Hematopoietic multipotent progenitor cell treated with erythropoietin and hydrocortisone succinate and interleukin-3 and kit ligand, for 4 days (in vitro differentiated cells): ENCODE measurements around the gene RNF208.

Experiments
- DNase-seq: peaks from one replicate; pipeline ENCODE4 v3.0.0-alpha.2; 2015

Gene RNF208

DNA sequence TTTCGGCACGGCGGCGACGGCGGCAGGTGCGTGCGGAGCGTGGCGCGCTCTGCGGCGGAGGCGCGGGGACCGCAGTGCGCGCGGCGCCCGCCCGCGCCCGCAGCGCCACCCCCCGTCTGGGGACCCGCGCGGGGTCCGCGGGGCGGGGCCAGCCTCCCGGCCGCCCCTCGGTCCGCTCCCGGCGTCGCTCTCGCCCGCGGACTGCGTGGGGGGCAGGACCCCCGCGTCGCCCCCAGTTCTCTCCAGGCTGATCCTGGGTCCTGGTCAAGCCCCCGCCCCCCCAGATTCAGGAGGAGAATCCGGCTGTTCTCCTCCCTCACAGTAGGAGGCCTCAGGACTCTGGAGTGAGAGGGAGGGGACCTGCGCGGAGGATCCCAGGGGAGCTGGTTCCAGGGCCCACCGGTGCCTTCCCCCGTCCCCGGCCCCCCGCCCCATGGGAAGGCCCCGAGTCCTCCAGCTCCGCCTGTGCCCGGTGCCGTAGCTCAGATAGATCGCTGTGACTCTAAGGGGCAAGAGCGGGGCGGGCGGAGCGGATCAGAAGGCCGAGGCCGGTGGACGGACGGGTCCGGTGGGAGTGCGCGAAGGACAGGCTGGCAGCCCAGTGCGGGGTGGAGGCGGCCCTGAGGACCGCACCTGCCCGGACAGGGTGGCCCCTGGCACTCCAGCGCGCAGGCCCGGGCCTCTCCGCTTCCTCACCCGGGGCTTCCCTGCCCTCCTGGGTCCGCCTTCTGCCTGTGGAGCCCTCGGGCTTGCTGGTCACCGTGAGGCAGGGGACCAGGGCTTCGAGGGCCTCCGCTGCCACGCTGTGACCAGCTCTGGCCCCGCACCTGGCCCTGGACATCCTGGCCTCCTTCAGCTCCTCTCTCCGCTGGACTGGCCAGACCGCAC is at the start of gene RNF208:
RNF208 (minus strand) TSS at position 51 of the 888 bp plus-strand sequence. CDS start 1,028 bp downstream, outside the sequence.
- DNase-seq = peak; percentile 48

GRCh38 chr9:137271696-137272076 is 49.6 kb upstream of the RNF208 start:
- no peak for DNase-seq

DNA sequence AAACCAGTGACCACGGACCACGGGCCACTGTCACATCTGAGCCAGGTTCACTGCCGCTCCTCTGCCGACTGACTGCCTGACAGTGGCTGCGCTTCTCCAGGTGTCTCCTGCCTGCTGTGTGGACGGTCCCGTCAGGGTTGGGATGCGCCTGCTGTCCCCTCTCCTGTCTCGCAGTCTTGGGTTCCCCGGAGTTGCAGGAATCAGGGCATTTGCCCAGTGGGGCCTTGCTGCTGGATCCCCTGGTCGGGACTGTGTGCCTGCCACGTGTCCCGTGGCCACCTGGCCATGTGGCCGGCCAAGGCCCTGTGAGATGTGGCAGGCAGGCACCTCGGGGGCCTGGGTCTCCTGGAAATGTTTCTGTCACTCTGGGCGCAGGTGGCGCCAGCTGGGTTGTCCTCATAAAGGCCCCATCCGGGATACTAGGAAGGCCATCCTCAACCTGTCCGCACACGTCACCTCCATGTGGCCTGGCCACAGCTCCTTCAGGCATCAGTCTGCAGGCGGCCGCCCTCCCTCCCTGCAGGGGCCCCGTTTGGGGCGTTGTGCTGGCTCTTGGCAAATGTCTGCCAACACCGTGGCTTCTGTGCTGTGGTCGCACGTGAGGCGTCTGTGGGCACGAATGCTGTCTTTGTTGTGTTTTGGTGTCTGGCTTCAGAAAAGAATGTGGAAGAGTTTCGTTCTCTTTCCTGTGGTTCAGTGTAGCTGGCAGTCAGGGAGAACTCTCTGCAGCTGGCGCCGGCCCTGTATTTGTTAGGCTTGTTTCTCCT is 49.1 kb upstream of the RNF208 start:
- peak; percentile 69 for DNase-seq

GRCh38 chr9:137269231-137269772 is 47.3 kb upstream of the RNF208 start:
- no peak for DNase-seq

DNA sequence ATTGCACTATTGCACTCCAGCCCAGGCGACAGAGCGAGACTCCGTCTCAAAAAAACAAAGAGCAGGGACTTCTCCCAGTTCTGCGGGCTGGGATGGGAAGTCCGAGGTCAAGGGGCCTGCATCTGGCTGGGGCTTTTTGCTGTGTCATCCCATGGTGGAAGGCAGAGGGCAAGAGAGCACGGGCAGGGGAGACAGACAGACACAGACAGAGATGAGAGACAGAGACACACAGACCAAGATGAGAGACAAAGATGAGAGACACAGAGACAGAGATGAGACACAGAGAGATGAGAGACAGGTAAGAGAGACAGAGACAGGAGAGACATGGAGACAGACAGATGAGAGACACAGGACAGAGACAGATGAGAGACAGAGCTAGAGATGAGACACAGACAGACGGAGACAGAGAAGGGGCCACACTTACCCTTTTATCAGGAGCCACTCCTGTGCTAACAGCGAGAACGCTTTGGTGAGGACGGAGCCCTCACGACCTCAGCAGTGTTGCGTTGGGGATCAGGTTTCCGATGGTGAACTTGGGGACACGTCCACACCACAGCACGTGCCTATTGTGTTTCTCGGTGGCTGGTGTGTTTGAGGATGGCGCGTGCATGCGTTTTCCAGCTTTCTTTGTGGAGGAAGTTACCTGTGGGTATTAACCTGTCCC is 46.6 kb upstream of the RNF208 start:
- no peak for DNase-seq

DNA sequence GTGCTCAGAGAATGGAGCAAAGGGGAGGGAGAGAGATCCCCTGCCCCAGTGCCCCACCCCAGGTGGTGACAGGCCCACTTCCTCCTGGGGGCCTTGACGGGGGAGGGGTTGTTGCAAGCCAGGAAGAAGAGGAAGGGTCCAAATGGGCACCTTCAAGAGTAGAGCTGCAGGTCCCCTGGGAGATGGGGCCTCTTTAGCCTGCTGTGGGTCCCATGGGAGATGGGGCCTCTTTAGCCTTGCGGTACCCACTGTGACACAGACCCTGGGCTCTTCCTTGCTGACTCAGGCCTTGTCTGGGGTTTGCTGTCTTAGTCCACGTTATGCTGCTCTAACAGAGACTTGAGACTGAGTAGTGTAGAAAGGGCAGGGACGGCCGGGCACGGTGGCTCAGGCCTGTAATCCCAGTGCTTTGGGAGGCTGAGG is 45.9 kb upstream of the RNF208 start:
- DNase-seq = no peak

DNA sequence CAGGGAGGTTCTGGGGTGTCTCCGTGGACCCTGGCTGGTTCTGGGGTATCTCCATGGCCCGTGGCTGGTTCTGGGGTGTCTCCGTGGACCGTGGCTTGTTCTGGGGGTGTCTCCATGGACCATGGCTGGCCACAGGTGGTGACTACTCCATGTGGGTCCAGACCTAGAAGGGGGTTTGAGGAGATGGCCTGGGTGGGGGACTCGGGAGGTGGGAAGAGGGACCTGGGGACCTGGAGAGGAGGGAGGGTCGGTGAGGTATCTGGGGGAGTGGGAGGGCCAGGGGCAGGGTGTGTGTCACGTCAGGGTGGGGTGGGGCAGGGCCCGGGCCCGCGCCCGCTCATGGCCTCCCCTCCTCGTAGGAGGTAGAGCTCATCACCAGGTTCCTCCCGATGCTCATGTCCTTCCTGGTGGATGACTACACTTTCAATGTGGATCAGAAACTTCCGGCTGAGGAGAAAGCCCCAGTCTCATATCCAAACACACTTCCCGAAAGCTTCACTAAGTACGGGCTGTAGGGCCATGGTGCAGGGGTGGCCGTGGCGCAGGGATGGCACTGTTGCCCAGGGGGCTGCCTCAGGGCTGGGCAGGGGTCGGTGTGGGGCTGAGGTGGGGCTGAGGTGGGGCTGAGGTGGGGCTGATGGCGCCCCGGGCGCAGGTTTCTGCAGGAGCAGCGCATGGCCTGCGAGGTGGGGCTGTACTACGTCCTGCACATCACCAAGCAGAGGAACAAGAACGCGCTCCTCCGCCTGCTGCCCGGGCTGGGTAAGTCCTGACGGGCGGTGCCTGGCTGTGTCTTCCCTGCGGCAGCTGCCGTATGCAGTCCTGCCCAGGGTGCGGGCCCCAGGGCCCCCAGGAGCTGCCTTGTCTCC is 44.8 kb upstream of the RNF208 start:
- DNase-seq = no peak

DNA sequence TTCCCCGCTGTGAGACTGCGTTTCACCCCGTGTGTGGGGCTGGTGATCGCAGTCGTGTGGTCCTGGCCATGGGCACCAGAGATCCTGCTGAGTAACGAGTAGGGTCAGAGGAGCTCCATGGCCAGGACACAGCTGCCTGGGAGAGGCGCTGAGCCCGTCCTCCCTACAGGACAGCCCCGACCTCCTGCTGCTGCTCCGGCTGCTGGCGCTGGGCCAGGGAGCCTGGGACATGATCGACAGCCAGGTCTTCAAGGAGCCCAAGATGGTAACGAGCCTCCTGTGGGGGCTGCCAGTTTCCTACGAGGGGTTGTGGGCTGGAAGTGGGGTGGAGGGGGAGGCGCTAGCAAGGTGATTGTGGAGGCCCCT is 44.1 kb upstream of the RNF208 start:
- DNase-seq = no peak

DNA sequence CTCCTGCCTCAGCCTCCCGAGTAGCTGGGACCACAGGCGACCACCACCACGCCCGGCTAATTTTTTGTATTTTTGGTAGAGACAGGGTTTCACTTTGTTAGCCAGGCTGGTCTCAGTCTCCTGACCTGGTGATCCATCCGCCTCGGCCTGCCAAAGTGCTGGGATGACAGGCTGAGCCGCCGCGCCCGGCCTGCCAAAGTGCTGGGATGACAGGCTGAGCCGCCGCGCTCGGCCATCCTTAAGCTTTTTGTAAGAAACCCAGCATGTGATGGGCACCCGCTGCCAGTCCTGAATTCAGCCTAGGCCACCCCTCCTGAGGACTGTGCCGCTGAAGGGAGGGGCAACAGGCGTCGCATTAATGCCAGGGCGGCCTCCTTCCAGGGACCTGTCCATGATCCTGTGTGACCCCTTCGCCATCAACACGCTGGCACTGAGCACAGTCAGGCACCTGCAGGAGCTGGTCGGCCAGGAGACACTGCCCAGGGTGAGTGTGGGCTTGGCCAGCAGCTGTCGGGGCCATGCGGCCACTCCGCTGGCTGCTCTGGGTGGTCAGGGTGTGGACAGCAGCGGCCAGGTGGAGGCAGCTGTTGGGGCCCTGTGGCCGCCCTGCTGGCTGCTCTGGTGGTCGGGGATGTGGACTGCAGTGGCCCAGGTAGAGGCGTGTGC is 43.6 kb upstream of the RNF208 start:
- no peak for DNase-seq

- no peak for DNase-seq
Measured at GRCh38 chr9:137264067-137264466, 42.0 kb upstream of the RNF208 start.

- DNase-seq = no peak
Measured at GRCh38 chr9:137263506-137263905, 41.5 kb upstream of the RNF208 start.

DNA sequence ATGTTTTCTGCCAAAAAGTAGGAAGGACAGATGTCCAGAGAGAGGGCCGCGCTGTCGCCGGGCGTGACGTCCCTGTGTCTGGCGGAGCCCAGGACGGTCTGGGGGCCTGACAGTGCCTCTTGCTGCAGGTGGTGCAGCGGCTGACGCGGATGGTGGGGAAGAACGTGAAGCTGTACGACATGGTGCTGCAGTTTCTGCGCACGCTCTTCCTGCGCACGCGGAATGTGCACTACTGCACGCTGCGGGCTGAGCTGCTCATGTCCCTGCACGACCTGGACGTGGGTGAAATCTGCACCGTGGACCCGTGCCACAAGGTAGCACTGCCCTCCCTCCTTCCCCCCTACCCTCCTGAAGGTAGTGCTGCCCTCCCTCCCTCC is 40.9 kb upstream of the RNF208 start:
- DNase-seq = no peak

- DNase-seq = peak; percentile 56
Measured at GRCh38 chr9:137262173-137262908, 40.3 kb upstream of the RNF208 start.

DNA sequence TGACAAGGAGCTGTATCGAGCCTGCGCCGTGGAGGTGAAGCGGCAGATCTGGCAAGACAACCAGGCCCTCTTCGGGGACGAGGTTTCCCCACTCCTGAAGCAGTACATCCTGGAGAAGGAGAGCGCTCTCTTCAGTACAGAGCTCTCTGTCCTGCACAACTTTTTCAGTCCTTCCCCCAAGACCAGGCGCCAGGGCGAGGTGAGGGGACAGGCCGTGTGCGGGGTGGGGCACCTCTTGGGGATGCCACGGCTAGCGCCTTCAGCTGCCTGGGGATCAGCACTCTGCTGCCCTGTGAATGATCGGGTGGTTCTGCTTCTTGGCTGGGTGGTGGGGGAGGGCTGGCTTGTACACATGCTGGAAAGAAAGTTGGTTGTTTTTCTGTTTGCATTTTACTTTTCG is 34.8 kb upstream of the RNF208 start:
- peak; percentile 70 for DNase-seq

DNA sequence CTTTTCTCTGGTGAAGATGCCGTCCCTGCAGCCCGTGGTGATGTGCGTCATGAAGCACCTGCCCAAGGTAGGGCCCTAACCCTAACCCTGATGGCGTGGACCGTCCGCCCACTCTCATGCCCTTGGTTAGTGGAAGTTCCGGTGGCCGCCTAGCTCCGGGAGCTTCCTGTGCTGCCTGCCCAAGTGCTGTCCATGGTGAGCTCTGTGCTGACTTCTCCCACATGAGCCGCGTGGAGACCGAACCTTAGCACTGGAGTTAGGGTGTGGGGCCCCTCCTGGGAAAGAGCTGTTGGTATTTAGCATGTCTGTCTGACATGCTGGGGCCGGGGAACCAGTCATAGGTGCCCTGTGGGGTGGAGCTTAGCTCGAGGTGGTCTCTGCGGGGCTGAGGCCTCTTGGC is 34.3 kb upstream of the RNF208 start:
- DNase-seq = no peak

- no peak for DNase-seq
Measured at GRCh38 chr9:137255448-137256114, 33.5 kb upstream of the RNF208 start.

- DNase-seq = peak; percentile 95
Measured at GRCh38 chr9:137254624-137255447, 32.8 kb upstream of the RNF208 start, which contains the start of gene NELFB. TSS of gene NELFB (plus strand) at chr9:137255327.

DNA sequence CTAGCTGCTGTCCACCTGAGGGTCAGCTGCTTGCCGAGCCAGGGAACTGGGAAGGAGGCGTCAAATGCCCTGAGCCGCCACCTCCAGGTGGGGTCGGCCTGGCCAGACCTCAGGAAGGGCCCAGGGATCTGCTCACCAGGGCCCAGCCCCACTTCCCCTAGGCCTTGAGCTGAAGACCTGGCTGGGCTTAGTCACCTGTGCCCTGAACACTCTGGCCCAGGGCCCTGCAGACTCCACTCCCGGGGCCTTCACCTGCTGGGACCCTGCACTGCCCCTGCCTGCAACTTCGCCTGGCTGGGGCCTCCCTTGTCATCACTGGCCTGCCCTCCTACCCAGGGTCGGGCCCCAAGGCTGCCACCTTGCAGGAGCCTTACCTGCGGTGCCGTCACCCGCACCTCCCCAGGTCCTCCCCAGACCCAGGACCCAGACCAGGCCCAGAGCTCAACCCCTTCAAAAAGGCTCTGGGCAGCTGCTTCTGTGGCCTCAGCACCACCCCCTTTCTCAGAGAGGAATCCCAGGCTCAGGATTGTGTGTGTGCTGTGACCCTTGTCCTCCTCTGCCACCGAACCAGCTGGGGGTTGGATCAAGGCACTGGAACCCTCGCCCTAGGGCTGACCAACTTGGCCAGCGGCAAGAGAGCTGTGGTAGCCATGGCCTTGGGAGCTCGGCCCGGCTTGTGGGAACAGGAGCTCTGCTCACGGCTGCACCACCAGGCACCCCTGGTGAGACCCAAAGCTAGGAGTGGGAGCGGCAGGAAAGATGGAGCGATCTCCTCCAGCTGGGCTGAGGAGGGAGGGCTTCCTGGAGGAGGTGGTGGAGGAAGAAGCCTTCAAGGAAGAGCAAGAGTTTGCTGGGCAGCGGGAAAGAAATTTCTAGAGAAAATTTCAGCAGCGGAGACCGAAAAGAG is 31.9 kb upstream of the RNF208 start:
- no peak for DNase-seq
